Sigmoid colon (tissue), 4 donors: ENCODE results near the gene TYW1B.
"Not testable (repeated sequence)": the region's sequence is repeated elsewhere in the genome, so short reads cannot be mapped to it uniquely, and the experiment has no call there.

Source experiments
- CTCF ChIP-seq, 4 experiments: fragments of 450-650 bp in 3 of 4; fragments of 200-600 bp in 1 of 4; IDR thresholded peaks; one replicate each; pipeline ENCODE4 v1.5.1; 2016 to 2019; ENCODE audit warnings: antibody characterized with exemption in 4 of 4, mild to moderate bottlenecking in 3 of 4, moderate library complexity in 2 of 4
- EP300 ChIP-seq, 4 donors: sonication (generic); formaldehyde crosslinking; IDR thresholded peaks; one replicate each; pipeline ENCODE4 v1.6.1; 2017; ENCODE audit warnings: antibody characterized with exemption in 4 of 4
- POLR2AphosphoS5 ChIP-seq, 4 donors: sonication (generic); formaldehyde crosslinking; IDR thresholded peaks; one replicate each; pipeline ENCODE4 v1.6.1; 2017; ENCODE audit warnings: antibody characterized with exemption in 4 of 4

GRCh38 chr7:72556733-72557132 is 271.3 kb downstream of the TYW1B start:
- not testable (repeated sequence) for TF ChIP-seq CTCF, POLR2AphosphoS5, EP300 (IDR thresholded peaks at IDR 0.05)
